Colonic mucosa (tissue), 4 donors: ENCODE data around the gene ISM1. TPM values are rescaled to one million over a fixed set of nuclear protein-coding genes. Genes with fewer than 3 reads are reported as not detected.

Experiments
- DNase-seq: peaks from one replicate; pipeline ENCODE4 v3.0.0-alpha.2; 2020
- H3K27ac ChIP-seq: fragments of 200-600 bp; one replicate; pipeline ENCODE4 v1.8.0; 2021
- H3K27me3 ChIP-seq: fragments of 200-600 bp; one replicate; pipeline ENCODE4 v1.8.0; 2021
- H3K36me3 ChIP-seq: fragments of 200-600 bp; one replicate; pipeline ENCODE4 v1.8.0; 2021
- H3K4me1 ChIP-seq: fragments of 200-600 bp; one replicate; pipeline ENCODE4 v1.8.0; 2021; ENCODE audit warnings: mild to moderate bottlenecking
- H3K4me3 ChIP-seq: fragments of 200-600 bp; one replicate; pipeline ENCODE4 v1.8.0; 2021
- H3K9ac ChIP-seq, 2 donors: one replicate each; pipeline ENCODE4 v1.7.0; 2013; ENCODE audit warnings: control low read depth in 2 of 2, low read depth in 2 of 2, low read length in 2 of 2
- H3K9me3 ChIP-seq: fragments of 200-600 bp; one replicate; pipeline ENCODE4 v1.8.0; 2021
- intact Hi-C: fragments of 100-400 bp; cut with DNase I; formaldehyde crosslinking; loops from one replicate; pipeline ENCODE4 v1.14.1; 2022
- total RNA-seq, 2 donors: library from RNA; stranded (reverse); fragmentation: NEBNext Ultra II Directional in 1 of 2; extraction: Animal tissue kit (Norgen Biotek cat#: 25700) in 1 of 2; gene quantifications; one replicate each; pipeline ENCODE4 v1.2.1, GENCODE V29; 2021
- TF ChIP-seq, protein P1 (sequence below): fragments of 200-600 bp; IDR thresholded peaks from one replicate; pipeline ENCODE4 v1.8.0; 2022; ENCODE audit warnings: antibody characterized with exemption, mild to moderate bottlenecking
- donor health status: healthy.
- donor health status: DM: no; HTN: no; CAD: no.
- donor health status: DM: no; HTN: no; CAD: no.

Gene ISM1
- total RNA-seq, 2 donors from 2014 or later, result 0.42 TPM; not detected in 1

DNA sequence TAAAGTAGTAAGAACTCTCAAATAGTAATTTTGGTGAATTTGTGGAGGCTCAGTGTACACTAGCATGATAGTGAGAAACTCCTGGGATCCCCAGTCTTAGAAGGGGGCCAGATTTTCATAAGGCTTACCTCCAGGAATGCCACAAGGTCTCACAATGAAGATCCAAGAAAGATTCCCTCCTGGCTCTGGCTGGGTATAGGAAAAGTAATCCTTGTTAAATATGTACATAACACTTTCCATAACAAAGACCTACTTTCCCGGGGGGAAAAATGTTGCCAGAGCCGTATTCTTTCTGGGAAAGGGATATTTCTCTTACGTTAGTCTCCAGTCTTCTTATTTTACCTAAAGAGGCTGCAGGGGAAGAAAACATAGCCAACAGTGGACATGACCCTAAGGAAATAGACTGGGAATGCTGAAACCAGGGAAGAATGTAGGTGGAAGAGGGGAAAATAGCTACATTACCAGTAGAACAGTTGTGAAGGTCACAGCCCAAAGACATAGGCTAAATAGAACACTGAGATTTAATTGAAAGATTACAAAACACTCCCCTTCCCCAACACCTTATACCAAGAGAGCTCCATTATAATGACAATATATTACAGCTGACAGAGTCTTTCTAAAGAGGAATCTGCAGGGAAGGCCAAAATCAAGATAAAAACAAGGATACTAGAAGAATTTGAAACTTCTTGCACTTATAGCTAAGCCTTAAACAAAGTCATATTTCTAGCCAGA lies 34.9 kb upstream of the ISM1 start:
- Histone ChIP-seq H3K36me3 (no peaks in the 10 kb centered on the region), H3K27me3 (no peaks in the 10 kb centered on the region), H3K4me3 (no peak overlapping the region), H3K9me3 (no peaks in the 10 kb centered on the region), H3K9ac (no peak overlapping the region), H3K27ac (no peak overlapping the region), H3K4me1 (no peaks in the 10 kb centered on the region)
- TF ChIP-seq, protein P1, sequence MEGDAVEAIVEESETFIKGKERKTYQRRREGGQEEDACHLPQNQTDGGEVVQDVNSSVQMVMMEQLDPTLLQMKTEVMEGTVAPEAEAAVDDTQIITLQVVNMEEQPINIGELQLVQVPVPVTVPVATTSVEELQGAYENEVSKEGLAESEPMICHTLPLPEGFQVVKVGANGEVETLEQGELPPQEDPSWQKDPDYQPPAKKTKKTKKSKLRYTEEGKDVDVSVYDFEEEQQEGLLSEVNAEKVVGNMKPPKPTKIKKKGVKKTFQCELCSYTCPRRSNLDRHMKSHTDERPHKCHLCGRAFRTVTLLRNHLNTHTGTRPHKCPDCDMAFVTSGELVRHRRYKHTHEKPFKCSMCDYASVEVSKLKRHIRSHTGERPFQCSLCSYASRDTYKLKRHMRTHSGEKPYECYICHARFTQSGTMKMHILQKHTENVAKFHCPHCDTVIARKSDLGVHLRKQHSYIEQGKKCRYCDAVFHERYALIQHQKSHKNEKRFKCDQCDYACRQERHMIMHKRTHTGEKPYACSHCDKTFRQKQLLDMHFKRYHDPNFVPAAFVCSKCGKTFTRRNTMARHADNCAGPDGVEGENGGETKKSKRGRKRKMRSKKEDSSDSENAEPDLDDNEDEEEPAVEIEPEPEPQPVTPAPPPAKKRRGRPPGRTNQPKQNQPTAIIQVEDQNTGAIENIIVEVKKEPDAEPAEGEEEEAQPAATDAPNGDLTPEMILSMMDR, result no peak
- intact Hi-C loops, result no loop called here
- DNase-seq, result no peak

DNA sequence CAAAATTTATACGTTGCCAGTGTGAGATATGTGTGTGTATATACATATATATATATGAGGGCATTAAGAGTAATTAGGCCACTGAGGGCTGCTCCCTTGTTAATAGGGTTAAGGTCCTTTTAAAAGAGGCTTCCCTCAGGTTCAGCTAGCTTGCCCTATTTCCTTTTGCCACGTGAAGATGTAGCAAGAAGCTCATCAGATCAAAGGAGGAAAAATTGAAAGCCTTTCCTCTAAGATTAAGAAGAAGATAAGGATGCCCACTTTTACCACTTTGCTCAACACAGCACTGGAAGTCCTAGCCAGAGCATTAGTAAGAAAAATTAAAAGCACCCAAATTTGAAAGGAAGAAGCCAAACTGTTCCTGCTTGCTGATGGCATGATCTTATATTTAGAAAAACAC lies 33.2 kb upstream of the ISM1 start:
- Histone ChIP-seq H3K4me3 (no peak overlapping the region), H3K9ac (no peak overlapping the region), H3K9me3 (no peaks in the 10 kb centered on the region), H3K36me3 (no peaks in the 10 kb centered on the region), H3K27ac (no peak overlapping the region), H3K27me3 (no peaks in the 10 kb centered on the region), H3K4me1 (no peaks in the 10 kb centered on the region)
- intact Hi-C loops, result no loop called here
- TF ChIP-seq, protein P1, result no peak
- DNase-seq, result no peak

DNA sequence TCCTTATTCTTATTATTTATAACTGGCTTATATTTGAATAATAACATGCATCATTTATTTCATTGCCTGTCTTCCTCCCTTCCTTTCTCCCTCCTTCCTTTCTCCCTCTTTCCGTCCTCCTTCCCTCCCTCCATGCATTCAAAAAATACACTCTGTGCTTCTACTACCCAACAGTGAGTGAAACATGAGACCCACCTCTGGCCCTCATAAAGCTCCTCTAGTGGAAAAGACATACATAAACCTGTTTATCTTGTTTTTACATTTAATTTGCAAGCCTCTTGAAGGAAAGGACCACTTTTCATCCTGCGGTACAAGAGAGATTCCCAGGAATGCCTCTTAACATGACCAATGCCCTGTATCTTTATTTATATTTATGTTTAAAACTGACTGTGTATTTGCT lies 21.8 kb upstream of the ISM1 start:
- intact Hi-C loops, result no loop called here
- H3K9ac ChIP-seq, result no peak overlapping the region

DNA sequence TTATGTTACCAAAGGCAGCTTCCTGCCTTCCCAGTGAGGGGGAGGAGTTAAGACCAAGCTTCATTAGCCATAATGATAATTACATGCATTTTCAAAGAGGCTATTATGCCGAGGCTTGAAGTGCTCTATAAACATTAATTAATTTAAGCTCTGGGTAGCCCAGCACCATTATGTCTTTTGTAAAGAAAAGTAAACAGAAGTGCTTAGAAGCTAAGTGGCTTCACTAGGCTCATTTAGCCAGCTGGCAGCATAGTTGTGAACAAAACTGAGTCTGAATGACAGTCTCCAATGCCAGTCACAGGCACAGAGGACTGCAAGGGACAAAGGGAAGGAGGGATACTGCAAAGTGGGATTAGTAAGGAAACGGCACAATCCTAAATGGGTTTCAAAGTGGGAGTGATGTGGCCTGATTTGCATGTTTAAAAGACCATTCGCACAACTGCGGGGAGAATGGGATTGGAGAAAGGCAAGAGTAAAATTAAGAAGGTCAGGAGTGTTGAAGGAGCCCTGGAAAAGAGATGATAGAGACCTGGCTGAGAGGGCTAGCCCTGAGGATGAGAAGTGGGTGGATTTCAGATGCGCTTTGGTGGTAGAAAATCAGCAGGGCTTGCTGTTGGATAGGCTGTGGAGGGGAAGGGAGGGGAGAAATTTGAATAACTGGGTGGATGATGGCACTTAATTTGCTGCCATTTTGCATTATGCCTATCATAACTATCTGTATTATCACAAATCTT lies 20.1 kb upstream of the ISM1 start:
- Histone ChIP-seq H3K9ac (no peak overlapping the region), H3K4me1 (no peaks in the 10 kb centered on the region), H3K27ac (no peak overlapping the region), H3K27me3 (no peaks in the 10 kb centered on the region), H3K9me3 (no peaks in the 10 kb centered on the region), H3K36me3 (no peaks in the 10 kb centered on the region), H3K4me3 (no peak overlapping the region)
- intact Hi-C loops, result no loop called here
- TF ChIP-seq, protein P1, result no peak
- DNase-seq, result no peak

More for the DNA sequence above, 21.8 kb upstream of the ISM1 start:
- H3K36me3 ChIP-seq, result no peaks in the 10 kb centered on the region
- no peak for DNase-seq
- no peaks in the 10 kb centered on the region for H3K4me1 ChIP-seq
- no peaks in the 10 kb centered on the region for H3K27me3 ChIP-seq
- H3K27ac ChIP-seq, result no peak overlapping the region
- no peak overlapping the region for H3K4me3 ChIP-seq
- TF ChIP-seq, protein P1, result no peak
- no peaks in the 10 kb centered on the region for H3K9me3 ChIP-seq

DNA sequence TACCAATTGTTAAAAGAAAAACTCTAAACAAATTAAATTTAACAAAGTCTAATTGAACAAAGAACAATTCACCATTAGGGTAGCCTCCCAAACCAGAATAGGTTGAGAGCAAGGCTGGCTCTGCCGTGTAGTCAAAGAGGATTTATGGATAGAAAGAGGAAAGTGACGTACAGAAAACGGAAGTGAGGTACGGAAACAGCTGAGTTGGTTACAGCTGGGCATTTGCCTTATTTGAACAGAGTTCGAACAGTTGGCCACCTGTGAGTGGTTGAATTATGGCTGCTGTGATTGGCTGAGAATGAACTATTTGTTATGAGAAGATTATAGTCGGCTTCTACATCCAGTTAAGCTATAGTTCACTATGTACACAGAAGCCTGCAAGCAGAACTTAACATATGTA lies 18.5 kb upstream of the ISM1 start:
- no peak overlapping the region for H3K27ac ChIP-seq
- H3K4me3 ChIP-seq, result no peak overlapping the region
- H3K4me1 ChIP-seq, result no peaks in the 10 kb centered on the region
- TF ChIP-seq, protein P1, result no peak
- H3K9ac ChIP-seq, result no peak overlapping the region
- intact Hi-C loops, result no loop called here
- DNase-seq, result no peak
- no peaks in the 10 kb centered on the region for H3K36me3 ChIP-seq
- no peaks in the 10 kb centered on the region for H3K9me3 ChIP-seq
- no peaks in the 10 kb centered on the region for H3K27me3 ChIP-seq
